Osteocyte (in vitro differentiated cells): ENCODE data around the gene WNK2. TPM values are rescaled to one million over a fixed set of nuclear protein-coding genes. Genes with fewer than 3 reads are reported as not detected.
A peak's percentile ranks its signal among the peaks of the same experiment; 100 is the strongest.

Source experiments
- DNase-seq: peaks from one replicate; pipeline ENCODE4 v3.0.0; 2021; ENCODE audit warnings: mixed read lengths; ENCODE audit not compliant: unreplicated experiment; ENCODE audit errors: extremely low spot score
- H3K27ac Mint-ChIP-seq: one replicate; pipeline ENCODE4 v1.8.0; 2021; ENCODE audit warnings: mild to moderate bottlenecking, mixed read lengths; ENCODE audit not compliant: unreplicated experiment
- H3K27me3 Mint-ChIP-seq: one replicate; pipeline ENCODE4 v1.8.0; 2021; ENCODE audit warnings: mixed read lengths; ENCODE audit not compliant: unreplicated experiment
- H3K36me3 Mint-ChIP-seq: one replicate; pipeline ENCODE4 v1.8.0; 2021; ENCODE audit warnings: mixed read lengths; ENCODE audit not compliant: unreplicated experiment
- H3K4me1 Mint-ChIP-seq: one replicate; pipeline ENCODE4 v1.8.0; 2021; ENCODE audit warnings: mixed read lengths; ENCODE audit not compliant: unreplicated experiment
- H3K4me3 Mint-ChIP-seq: one replicate; pipeline ENCODE4 v1.8.0; 2021; ENCODE audit warnings: mild to moderate bottlenecking, moderate library complexity, mixed read lengths; ENCODE audit not compliant: unreplicated experiment
- H3K9me3 Mint-ChIP-seq: one replicate; pipeline ENCODE4 v1.8.0; 2021; ENCODE audit warnings: mixed read lengths; ENCODE audit not compliant: unreplicated experiment
- total RNA-seq: library from RNA; stranded (reverse); gene quantifications from 2 replicates; pipeline ENCODE4 v1.2.1, GENCODE V29; 2021
- TF ChIP-seq, protein P1 (sequence below): fragments of 200-600 bp; sonication (generic); IDR thresholded peaks from 2 replicates; pipeline ENCODE4 v1.5.0; 2021; ENCODE audit warnings: antibody characterized with exemption, mild to moderate bottlenecking, moderate library complexity

WNK2 gene
- total RNA-seq, 1 donor from 2014 or later, result not detected

DNA sequence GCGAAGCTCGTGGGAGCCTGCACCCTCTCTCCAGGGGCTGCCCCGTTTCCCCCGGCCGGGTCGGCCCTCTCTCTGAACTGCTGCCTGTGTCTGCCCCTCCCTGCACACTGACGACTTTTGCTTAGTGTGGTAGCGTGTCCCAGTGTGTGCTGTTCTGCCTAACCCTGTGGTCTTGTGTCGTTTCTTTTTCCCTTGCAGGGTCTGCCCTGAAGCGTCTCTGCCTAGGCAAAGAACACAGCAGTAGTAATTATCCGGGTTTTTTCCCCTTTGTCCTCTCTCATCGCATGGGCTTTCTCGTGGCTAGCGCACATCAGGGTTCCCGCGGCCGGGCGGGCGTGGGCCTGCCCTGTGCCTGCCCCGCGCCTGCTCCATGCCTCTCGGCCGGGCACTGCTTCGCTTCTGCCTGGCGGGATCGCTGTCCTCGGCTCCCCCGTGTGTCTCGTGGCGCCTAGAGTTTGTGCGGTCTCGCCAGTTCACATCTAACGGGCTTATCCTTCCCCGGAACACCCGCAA, 122.7 kb downstream of the WNK2 start:
- Mint-ChIP-seq H3K4me3 (no peak overlapping the region), H3K27ac (no peak overlapping the region), H3K4me1 (no peaks in the 10 kb centered on the region), H3K36me3 (no peaks in the 10 kb centered on the region), H3K27me3 (peaks cover 10% of the 10 kb centered on the region), H3K9me3 (no peaks in the 10 kb centered on the region)
- DNase-seq, result peak; percentile 84
- TF ChIP-seq, protein P1, sequence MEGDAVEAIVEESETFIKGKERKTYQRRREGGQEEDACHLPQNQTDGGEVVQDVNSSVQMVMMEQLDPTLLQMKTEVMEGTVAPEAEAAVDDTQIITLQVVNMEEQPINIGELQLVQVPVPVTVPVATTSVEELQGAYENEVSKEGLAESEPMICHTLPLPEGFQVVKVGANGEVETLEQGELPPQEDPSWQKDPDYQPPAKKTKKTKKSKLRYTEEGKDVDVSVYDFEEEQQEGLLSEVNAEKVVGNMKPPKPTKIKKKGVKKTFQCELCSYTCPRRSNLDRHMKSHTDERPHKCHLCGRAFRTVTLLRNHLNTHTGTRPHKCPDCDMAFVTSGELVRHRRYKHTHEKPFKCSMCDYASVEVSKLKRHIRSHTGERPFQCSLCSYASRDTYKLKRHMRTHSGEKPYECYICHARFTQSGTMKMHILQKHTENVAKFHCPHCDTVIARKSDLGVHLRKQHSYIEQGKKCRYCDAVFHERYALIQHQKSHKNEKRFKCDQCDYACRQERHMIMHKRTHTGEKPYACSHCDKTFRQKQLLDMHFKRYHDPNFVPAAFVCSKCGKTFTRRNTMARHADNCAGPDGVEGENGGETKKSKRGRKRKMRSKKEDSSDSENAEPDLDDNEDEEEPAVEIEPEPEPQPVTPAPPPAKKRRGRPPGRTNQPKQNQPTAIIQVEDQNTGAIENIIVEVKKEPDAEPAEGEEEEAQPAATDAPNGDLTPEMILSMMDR, result no peak

DNA sequence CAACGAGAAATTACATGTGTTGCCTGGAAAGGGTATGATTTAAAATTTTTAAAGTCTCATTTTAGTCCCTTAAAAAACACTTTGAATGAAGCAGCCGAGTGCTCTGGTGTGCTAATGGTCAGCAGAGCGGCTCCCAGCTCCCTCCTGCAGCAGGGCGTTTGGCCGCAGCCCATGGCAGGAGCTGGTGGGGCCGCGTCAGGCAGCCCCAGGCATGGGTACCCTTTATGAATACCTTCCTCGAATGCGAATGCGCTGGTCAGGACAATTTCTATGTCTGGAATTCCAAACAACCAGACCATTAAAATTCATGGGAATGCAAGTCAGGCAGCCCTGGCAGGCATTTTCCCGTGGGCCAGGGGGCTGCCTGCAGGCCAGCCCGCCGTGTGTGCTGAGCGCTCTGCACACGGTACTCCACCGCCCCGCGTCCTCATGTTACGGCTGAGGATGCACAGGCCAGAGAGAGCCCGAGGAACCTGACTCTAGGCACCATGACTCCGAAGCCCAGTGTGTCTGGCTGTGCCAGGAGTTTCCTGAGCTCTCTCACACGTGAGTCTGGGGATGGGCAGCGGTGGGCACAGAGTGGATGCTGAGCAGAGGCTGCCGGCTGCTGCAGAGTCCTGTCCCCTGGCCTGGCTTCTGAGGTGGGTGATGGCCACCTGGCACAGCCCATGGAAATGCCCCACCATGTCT, 123.7 kb downstream of the WNK2 start:
- H3K9me3 Mint-ChIP-seq, result no peaks in the 10 kb centered on the region
- DNase-seq, result peak; percentile 63
- H3K4me3 Mint-ChIP-seq, result no peak overlapping the region
- H3K27ac Mint-ChIP-seq, result no peak overlapping the region
- no peaks in the 10 kb centered on the region for H3K36me3 Mint-ChIP-seq
- H3K4me1 Mint-ChIP-seq, result peaks cover 1% of the 10 kb centered on the region
- peaks cover 11% of the 10 kb centered on the region for H3K27me3 Mint-ChIP-seq
- TF ChIP-seq, protein P1, result no peak

DNA sequence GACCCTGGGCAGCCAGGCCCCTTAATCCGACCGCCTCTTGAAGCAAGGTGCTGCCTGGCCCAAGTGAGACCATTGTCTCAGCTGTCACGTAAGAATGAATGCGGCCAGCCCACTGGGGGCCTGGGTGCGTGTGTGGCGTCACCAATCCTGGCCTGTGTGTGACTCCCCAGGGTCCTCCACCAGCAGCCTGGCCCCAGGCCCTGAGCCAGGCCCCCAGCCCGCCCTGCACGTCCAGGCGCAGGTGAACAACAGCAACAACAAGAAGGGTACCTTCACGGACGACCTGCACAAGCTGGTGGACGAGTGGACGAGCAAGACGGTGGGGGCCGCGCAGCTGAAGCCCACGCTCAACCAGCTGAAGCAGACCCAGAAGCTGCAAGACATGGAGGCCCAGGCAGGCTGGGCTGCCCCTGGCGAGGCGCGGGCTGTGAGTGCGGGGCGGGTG, 124.2 kb downstream of the WNK2 start:
- Mint-ChIP-seq H3K4me3 (no peak overlapping the region), H3K36me3 (no peaks in the 10 kb centered on the region), H3K27me3 (peaks cover 15% of the 10 kb centered on the region), H3K9me3 (no peaks in the 10 kb centered on the region), H3K27ac (no peak overlapping the region), H3K4me1 (peaks cover 7% of the 10 kb centered on the region)
- peak; percentile 83 for DNase-seq
- TF ChIP-seq, protein P1, result no peak

- no peaks in the 10 kb centered on the region for H3K9me3 Mint-ChIP-seq
- TF ChIP-seq, protein P1, result no peak
- peaks cover 9% of the 10 kb centered on the region for H3K4me1 Mint-ChIP-seq
- H3K36me3 Mint-ChIP-seq, result no peaks in the 10 kb centered on the region
- H3K27ac Mint-ChIP-seq, result no peak overlapping the region
- peaks cover 15% of the 10 kb centered on the region for H3K27me3 Mint-ChIP-seq
- H3K4me3 Mint-ChIP-seq, result no peak overlapping the region
- peak; percentile 68 for DNase-seq
Measured at GRCh38 chr9:93308676-93309075, 124.7 kb downstream of the WNK2 start.

GRCh38 chr9:93309889-93310425, 126.0 kb downstream of the WNK2 start:
- Mint-ChIP-seq H3K4me3 (no peak overlapping the region), H3K27me3 (peaks cover 15% of the 10 kb centered on the region), H3K4me1 (peaks cover 9% of the 10 kb centered on the region), H3K27ac (no peak overlapping the region), H3K9me3 (no peaks in the 10 kb centered on the region), H3K36me3 (no peaks in the 10 kb centered on the region)
- TF ChIP-seq, protein P1, result no peak
- peak; percentile 54 for DNase-seq
